Liver (tissue), 9 donors: ENCODE data around the gene DYNC1LI2. TPM values are rescaled to one million over a fixed set of nuclear protein-coding genes. Genes with fewer than 3 reads are reported as not detected.

Experiments
- DNase-seq: peaks from one replicate; pipeline ENCODE4 v3.0.0-alpha.2; 2017; ENCODE audit warnings: low spot score
- H3K27ac ChIP-seq, 2 donors: one replicate each; pipeline ENCODE4 v1.7.0; 2013; ENCODE audit warnings: inconsistent platforms in 2 of 2, low read length in 2 of 2, control low read depth in 1 of 2, low read depth in 1 of 2, mild to moderate bottlenecking in 1 of 2
- H3K27me3 ChIP-seq, 4 donors: one replicate each; pipeline versions ENCODE4 v1.6.1 to v1.7.0; 2013; ENCODE audit warnings: low read length in 3 of 4, inconsistent platforms in 1 of 4, mild to moderate bottlenecking in 1 of 4, moderate library complexity in 1 of 4; ENCODE audit not compliant: control insufficient read depth in 4 of 4, insufficient read depth in 4 of 4
- H3K36me3 ChIP-seq, 4 donors: one replicate each; pipeline versions ENCODE4 v1.6.1 to v1.7.0; 2013; ENCODE audit warnings: low read length in 3 of 4, mild to moderate bottlenecking in 3 of 4, low read depth in 1 of 4, moderate library complexity in 1 of 4; ENCODE audit not compliant: control insufficient read depth in 4 of 4, insufficient read depth in 3 of 4
- H3K4me1 ChIP-seq, 4 donors: one replicate each; pipeline versions ENCODE4 v1.6.1 to v1.7.0; 2013; ENCODE audit warnings: low read length in 3 of 4, mild to moderate bottlenecking in 3 of 4, moderate library complexity in 1 of 4; ENCODE audit not compliant: control insufficient read depth in 4 of 4, insufficient read depth in 4 of 4
- H3K4me3 ChIP-seq, 3 donors: one replicate each; pipeline versions ENCODE4 v1.6.1 to v1.7.0; 2013; ENCODE audit warnings: low read length in 3 of 3, control low read depth in 1 of 3, low read depth in 1 of 3, mild to moderate bottlenecking in 1 of 3
- H3K9ac ChIP-seq, 2 donors: one replicate each; pipeline ENCODE4 v1.7.0; 2013; ENCODE audit warnings: low read length in 2 of 2, mild to moderate bottlenecking in 2 of 2, moderate library complexity in 2 of 2, control low read depth in 1 of 2, low read depth in 1 of 2
- H3K9me3 ChIP-seq, 4 donors: one replicate each; pipeline versions ENCODE4 v1.6.1 to v1.7.0; 2013; ENCODE audit warnings: low read length in 3 of 4; ENCODE audit not compliant: control insufficient read depth in 4 of 4
- ATF3 ChIP-seq: IDR thresholded peaks from 2 replicates; pipeline ENCODE4 v1.6.1; 2016; ENCODE audit warnings: antibody characterized with exemption
- CTCF ChIP-seq: fragments of 150-350 bp; IDR thresholded peaks from 2 replicates; pipeline ENCODE4 v1.5.1; 2017; ENCODE audit warnings: improper control_type of control experiment, low read depth, low read length; ENCODE audit not compliant: missing input control
- FOXA2 ChIP-seq: IDR thresholded peaks from 2 replicates; pipeline ENCODE4 v1.6.1; 2016; ENCODE audit warnings: antibody characterized with exemption
- HNF4A ChIP-seq, 2 donors: conservative IDR thresholded peaks; 2 replicates each; pipeline ENCODE4 v1.6.1; 2016; ENCODE audit warnings: antibody characterized with exemption in 2 of 2, mild to moderate bottlenecking in 2 of 2
- HNF4G ChIP-seq: IDR thresholded peaks from 2 replicates; pipeline ENCODE4 v1.6.1; 2016; ENCODE audit warnings: antibody characterized with exemption
- JUND ChIP-seq, 2 donors: IDR thresholded peaks; 2 replicates each; pipeline ENCODE4 v1.6.1; 2016; ENCODE audit warnings: antibody characterized with exemption in 2 of 2
- MAX ChIP-seq: IDR thresholded peaks from 2 replicates; pipeline ENCODE4 v1.6.1; 2016; ENCODE audit warnings: antibody characterized with exemption
- NR2F2 ChIP-seq: IDR thresholded peaks from 2 replicates; pipeline ENCODE4 v1.6.1; 2016; ENCODE audit warnings: antibody characterized with exemption
- REST ChIP-seq: IDR thresholded peaks from 2 replicates; pipeline ENCODE4 v1.6.1; 2016; ENCODE audit warnings: antibody characterized with exemption, mild to moderate bottlenecking
- SP1 ChIP-seq: IDR thresholded peaks from 2 replicates; pipeline ENCODE4 v1.6.1; 2018; ENCODE audit warnings: antibody characterized with exemption, mild to moderate bottlenecking
- TAF1 ChIP-seq: conservative IDR thresholded peaks from 2 replicates; pipeline ENCODE4 v1.6.1; 2016; ENCODE audit warnings: antibody characterized with exemption, mild to moderate bottlenecking
- WGBS: extraction: QIAGEN DNeasy Blood & Tissue Kit; methylation state at CpG from one replicate; pipeline ENCODE4 v1.1.7; 2013; 5-methylcytosine and 5-hydroxymethylcytosine counted together
- polyA plus RNA-seq, 2 donors: library from polyadenylated mRNA; stranded (reverse) in 1 of 2; unstranded in 1 of 2; fragments of 200-250 nt in 1 of 2; fragments of >200 nt in 1 of 2; fragmentation: Nextera tagmentation in 1 of 2; extraction: Ambion mirVana in 1 of 2; gene quantifications; one replicate each; pipeline versions ENCODE4 v1.2.1 to v1.2.3, GENCODE V29; 2013 to 2015
- total RNA-seq, 2 donors: library from RNA; depleted of rRNA; stranded (reverse); fragments of >200 nt; gene quantifications; one replicate each; pipeline ENCODE4 v1.2.3, GENCODE V29; 2014
- donor health status: healthy.
- donor health status: healthy.
- donor health status: healthy.
- donor health status: healthy.
- donor health status: healthy.

DYNC1LI2 gene
- total and polyA plus RNA-seq, 4 donors, result 14.2 to 106 (median 35.1) TPM

DNA sequence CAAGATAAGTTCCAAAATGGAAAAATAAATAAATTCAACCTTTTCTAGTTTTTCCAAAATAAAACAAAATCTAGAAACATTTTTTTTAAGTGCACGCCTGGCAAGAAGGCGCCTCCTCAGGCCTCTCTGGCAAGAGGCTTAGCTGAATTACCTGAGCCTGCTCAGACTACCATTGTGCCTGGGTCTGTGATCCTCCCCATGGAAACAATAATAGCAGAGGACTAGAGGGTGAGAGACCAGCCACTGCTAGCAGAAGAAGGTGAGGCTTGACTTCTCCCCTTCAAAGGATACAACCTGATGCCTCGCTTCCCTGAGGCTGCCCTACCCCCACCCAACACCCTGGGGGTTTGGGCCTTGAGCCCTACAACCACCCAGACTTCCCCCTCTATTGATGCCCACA is 35.1 kb upstream of the DYNC1LI2 start:
- Histone ChIP-seq H3K4me3 (no peak overlapping the region), H3K27me3 (no peaks in the 10 kb centered on the region), H3K27ac (no peak overlapping the region), H3K4me1 (no peaks in the 10 kb centered on the region), H3K9me3 (no peaks in the 10 kb centered on the region), H3K36me3 (no peaks in the 10 kb centered on the region), H3K9ac (no peak overlapping the region)
- no peak for DNase-seq
- WGBS, result 99% methylated on average over 3 of the region's 3 CpGs
- TF ChIP-seq CTCF, result no peak
- no peak for TF ChIP-seq REST
- no peak for TF ChIP-seq HNF4A (conservative IDR thresholded peaks at IDR 0.05)

- no peak overlapping the region for H3K9ac ChIP-seq
- H3K4me1 ChIP-seq, result no peaks in the 10 kb centered on the region
- TF ChIP-seq SP1, result no peak
- no peak for TF ChIP-seq JUND (IDR thresholded peaks at IDR 0.05)
- no peak for TF ChIP-seq HNF4G
- no peaks in the 10 kb centered on the region for H3K9me3 ChIP-seq
- no peaks in the 10 kb centered on the region for H3K36me3 ChIP-seq
- no peak overlapping the region for H3K4me3 ChIP-seq
- H3K27ac ChIP-seq, result no peak overlapping the region
- no peaks in the 10 kb centered on the region for H3K27me3 ChIP-seq
- no peak for DNase-seq
Observed at GRCh38 chr16:66776457-66776856, 25.0 kb upstream of the DYNC1LI2 start.

DNA sequence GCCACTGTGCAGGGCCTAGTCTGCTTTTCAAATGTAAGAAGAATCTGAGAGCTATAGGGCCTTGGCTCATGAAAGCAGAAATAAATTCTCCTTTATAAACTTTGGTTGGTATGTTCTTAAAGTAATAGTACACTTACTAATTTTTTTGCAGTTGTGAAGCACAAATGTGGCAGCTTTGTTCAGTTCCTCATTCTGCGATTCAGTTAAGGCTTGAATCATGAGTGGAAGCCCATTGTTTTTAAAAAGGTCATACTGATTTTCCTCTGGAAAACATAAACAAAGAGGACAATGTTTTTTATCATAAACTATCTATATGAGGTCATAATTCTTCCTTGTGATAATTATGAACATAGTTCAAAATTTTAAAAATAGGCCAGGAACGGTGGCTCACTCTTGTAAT is 23.6 kb upstream of the DYNC1LI2 start:
- no peak for DNase-seq
- TF ChIP-seq HNF4A (conservative IDR thresholded peaks at IDR 0.05), result no peak
- 79% methylated on average over 2 of the region's 2 CpGs for WGBS
- H3K36me3 ChIP-seq, result no peaks in the 10 kb centered on the region
- H3K4me3 ChIP-seq, result no peak overlapping the region
- H3K27me3 ChIP-seq, result no peaks in the 10 kb centered on the region
- H3K4me1 ChIP-seq, result no peaks in the 10 kb centered on the region
- H3K9ac ChIP-seq, result no peak overlapping the region
- H3K9me3 ChIP-seq, result no peaks in the 10 kb centered on the region
- no peak overlapping the region for H3K27ac ChIP-seq

DNA sequence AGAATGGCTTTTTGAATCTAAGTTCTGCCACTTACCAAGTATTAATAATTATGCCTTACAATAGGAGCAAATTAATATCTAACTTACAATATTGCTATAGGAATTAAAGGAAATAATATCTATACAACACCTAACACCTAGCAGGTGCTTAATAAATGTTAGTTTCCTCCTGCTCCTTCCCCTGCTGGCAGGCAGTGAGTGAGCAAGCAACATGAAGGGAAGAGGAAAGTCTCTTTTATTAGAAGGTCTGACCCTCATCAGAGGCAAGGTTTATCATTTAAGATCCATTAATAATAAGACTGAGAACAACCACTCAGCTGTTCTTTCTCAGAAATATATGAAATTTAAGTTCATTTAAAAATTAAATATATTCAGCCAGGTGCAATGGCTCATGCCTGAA is 6.7 kb upstream of the DYNC1LI2 start:
- H3K27me3 ChIP-seq, result no peaks in the 10 kb centered on the region
- no peak overlapping the region for H3K27ac ChIP-seq
- no peak overlapping the region for H3K4me3 ChIP-seq
- no peaks in the 10 kb centered on the region for H3K36me3 ChIP-seq
- no peaks in the 10 kb centered on the region for H3K4me1 ChIP-seq
- H3K9me3 ChIP-seq, result no peaks in the 10 kb centered on the region
- no peak for DNase-seq
- no peak overlapping the region for H3K9ac ChIP-seq
- TF ChIP-seq TAF1 (no peak), REST (no peak), ATF3 (no peak), MAX (no peak), NR2F2 (no peak), FOXA2 (no peak), HNF4G (no peak), CTCF (no peak)
